Muscle layer of duodenum (tissue), 2 donors: ENCODE results near the gene C1QL1.

Source experiments
- H3K27ac ChIP-seq: one replicate; pipeline ENCODE4 v1.7.0; 2013; ENCODE audit warnings: mild to moderate bottlenecking, low read length
- H3K27me3 ChIP-seq: one replicate; pipeline ENCODE4 v1.7.0; 2013; ENCODE audit warnings: low read depth, mild to moderate bottlenecking, control low read depth, low read length
- H3K36me3 ChIP-seq, 2 donors: one replicate each; pipeline ENCODE4 v1.7.0; 2013; ENCODE audit warnings: low read length in 2 of 2, control low read depth in 1 of 2, mild to moderate bottlenecking in 1 of 2; ENCODE audit not compliant: insufficient read depth in 2 of 2, control insufficient read depth in 1 of 2
- H3K4me1 ChIP-seq, 2 donors: one replicate each; pipeline ENCODE4 v1.7.0; 2013; ENCODE audit warnings: low read length in 2 of 2, mild to moderate bottlenecking in 2 of 2, control low read depth in 1 of 2, moderate library complexity in 1 of 2; ENCODE audit not compliant: insufficient read depth in 2 of 2, control insufficient read depth in 1 of 2
- H3K4me3 ChIP-seq, 2 donors: one replicate each; pipeline ENCODE4 v1.7.0; 2013; ENCODE audit warnings: low read length in 2 of 2, low read depth in 1 of 2, mild to moderate bottlenecking in 1 of 2
- H3K9me3 ChIP-seq, 2 donors: one replicate each; pipeline ENCODE4 v1.7.0; 2013; ENCODE audit warnings: low read length in 2 of 2, control low read depth in 1 of 2, mild to moderate bottlenecking in 1 of 2; ENCODE audit not compliant: control insufficient read depth in 1 of 2
- donor health status: healthy.

The C1QL1 gene

DNA sequence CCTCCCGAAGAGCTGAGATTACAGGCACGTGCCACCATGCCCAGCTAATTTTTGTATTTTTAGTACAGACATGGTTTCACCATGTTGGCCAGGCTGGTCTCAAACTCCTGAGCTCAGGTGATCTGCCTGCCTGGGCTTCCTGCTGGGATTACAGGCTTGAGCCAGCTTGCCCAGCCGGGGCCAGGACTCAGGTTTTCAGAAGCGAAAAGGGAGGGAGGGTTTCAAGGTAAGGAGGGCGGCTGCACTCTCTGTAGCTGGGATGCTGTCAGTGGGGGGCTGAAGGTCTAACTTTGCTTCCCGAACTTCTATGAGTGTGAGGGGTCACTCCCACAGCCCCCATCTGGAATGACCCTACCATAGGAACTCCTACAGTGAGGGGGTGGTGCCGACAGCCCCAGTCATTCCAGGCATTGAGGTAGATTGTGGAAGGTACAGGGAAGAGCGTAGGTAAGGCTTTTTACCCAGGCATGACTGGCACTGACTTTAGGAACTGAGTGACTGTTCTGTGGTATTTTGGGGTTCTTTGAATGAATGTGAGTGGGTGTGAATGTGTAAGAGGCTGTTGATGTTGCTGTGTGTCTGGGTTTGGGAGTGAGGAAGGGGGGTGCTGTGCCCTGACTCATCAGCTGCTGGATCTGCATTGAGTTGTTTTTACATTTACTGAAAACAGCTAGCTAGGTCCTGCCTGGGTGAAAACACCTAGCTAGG lies 3.8 kb upstream of the C1QL1 start:
- H3K36me3 ChIP-seq, result no peaks in the 10 kb centered on the region
- no peak overlapping the region for H3K27ac ChIP-seq
- no peak overlapping the region for H3K4me3 ChIP-seq
- peaks cover 32% of the 10 kb centered on the region for H3K27me3 ChIP-seq
- no peaks in the 10 kb centered on the region for H3K9me3 ChIP-seq
- H3K4me1 ChIP-seq, result peaks cover 4 to 32% of the 10 kb centered on the region in 2 donors

DNA sequence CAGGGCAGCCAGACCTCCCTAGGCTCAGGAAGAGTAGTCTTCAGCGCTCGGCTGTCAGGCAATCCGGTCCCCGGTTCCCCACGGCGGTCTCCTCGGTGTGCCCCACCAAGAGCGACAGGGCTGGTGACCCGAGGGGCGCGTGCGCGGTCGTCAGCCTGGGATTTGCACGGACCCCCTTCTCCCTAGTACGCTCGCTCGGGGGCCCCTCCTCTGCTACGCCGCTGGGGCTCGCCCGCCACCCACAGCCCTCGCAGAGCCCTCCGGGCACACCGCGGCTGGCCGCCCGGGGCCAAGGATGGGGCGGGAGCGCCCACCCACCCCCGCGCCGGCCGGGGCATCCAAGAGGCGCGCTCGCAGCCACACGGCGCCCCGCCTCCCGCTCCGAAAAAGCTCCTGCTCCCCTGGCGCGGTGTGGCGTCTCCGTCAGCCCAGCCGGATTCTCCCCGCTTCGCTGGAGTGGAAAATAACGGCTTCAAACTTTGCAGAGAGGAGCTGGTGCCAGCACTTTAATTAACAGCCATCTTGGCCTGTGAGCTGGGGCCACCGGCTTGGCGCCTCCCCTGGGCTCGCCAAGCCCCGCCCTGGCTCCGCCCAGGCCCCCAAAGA lies 2.1 kb upstream of the C1QL1 start:
- peak overlapping the region; percentile 11 to 59 for H3K4me3 ChIP-seq
- peaks cover 45% of the 10 kb centered on the region for H3K27me3 ChIP-seq
- no peaks in the 10 kb centered on the region for H3K36me3 ChIP-seq
- no peaks in the 10 kb centered on the region for H3K9me3 ChIP-seq
- no peak overlapping the region for H3K27ac ChIP-seq
- H3K4me1 ChIP-seq, result peaks cover 4 to 26% of the 10 kb centered on the region in 2 donors

DNA sequence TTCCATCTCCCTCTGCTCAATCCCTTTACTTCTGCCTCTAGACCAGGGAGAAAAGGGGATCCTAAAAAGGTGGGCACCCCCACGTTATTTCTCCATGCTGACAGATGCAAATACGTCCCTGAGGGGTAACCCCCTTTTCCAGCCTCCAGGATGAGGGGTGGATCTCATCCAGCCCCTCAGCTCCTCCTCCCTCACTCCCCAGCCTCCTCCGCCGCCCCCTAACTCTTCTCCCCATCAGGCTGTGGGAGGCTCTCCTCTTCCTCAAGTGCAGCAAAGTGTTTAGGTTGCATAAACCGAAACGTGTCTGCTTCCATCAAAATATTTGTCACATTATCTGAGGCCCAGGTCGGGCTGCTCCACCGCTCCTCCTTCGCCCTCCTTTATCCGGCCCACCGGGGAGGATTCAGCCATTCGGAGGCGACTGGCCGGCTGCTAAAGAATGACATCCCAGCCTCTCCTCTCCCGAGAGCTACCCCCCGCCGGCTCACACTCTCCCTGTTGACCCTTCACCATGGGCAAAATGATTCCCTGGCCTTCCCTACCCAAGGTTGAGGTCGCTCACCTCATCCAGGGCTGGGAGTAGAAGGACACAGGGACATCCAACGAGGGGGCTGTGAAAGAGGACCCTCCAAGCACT lies 1.2 kb upstream of the C1QL1 start:
- Histone ChIP-seq H3K4me1 (peaks cover 4 to 26% of the 10 kb centered on the region in 2 donors), H3K27me3 (peaks cover 45% of the 10 kb centered on the region), H3K4me3 (peak overlapping the region; percentile 66 to 72), H3K36me3 (no peaks in the 10 kb centered on the region), H3K9me3 (no peaks in the 10 kb centered on the region), H3K27ac (no peak overlapping the region)

DNA sequence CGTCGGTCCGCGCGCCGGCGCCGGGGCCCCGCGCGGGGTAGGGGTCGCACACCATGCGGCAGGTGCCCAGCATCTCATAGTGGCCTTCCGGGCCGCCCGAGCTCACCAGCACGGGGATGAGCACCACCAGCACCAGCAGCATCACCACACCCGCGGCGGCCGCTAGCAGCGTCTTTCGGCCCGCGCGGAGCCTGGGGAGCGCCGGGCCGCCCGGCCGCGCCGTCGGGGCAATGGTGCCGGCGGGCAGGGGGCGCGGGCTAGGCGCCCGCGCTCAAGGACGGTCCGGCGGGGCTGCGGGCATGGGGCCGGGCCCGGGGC lies 237 bp downstream of the C1QL1 start:
- Histone ChIP-seq H3K36me3 (no peaks in the 10 kb centered on the region), H3K27ac (no peak overlapping the region), H3K27me3 (peaks cover 45% of the 10 kb centered on the region), H3K4me3 (no peak overlapping the region), H3K9me3 (no peaks in the 10 kb centered on the region), H3K4me1 (peaks cover 4 to 26% of the 10 kb centered on the region in 2 donors)

DNA sequence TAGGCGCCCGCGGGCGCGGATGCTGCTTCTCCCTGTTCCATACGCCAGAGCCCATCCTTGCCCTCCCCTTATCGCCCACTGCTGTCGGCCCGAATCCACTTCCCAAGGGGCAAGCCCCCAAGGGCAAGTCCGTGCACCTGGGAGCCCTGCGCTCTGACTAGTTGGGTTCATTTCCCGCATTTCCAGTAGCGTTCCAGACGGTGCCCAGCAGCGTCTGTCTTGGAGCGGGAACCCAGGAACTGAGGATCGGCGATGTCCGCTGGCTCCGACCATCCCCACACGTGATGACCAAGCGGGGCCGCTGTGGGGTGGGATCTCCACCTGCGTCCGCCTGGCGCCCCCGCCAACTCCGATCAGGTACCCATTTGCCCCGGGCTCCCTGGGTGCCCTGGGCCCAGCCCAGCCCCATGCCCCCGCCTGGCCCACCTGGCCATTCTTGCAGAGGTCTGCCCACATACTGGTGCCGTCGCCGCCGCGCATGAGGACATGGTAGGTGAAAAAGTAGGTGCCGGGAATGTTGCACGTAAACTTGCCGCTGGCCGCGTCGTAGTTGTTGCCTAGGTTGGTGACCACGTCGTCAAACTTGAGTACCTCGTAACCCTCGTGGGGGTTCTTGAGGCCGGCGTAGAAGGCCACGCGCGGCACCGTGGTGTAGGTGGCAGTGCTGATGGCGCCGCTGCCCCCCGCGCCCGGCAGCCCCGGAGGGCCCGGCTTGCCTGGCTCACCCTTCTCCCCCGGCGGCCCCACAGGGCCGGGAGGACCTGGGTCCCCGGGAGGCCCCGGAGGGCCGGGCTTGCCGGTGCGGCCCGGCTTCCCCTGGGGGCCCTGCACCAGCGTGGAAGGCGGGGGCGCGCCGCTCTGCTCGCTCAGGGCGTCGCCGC lies 837 bp downstream of the C1QL1 start:
- no peaks in the 10 kb centered on the region for H3K9me3 ChIP-seq
- H3K36me3 ChIP-seq, result no peaks in the 10 kb centered on the region
- no peak overlapping the region for H3K27ac ChIP-seq
- H3K4me3 ChIP-seq, result no peak overlapping the region
- H3K27me3 ChIP-seq, result peaks cover 45% of the 10 kb centered on the region
- H3K4me1 ChIP-seq, result peaks cover 4 to 26% of the 10 kb centered on the region in 2 donors

DNA sequence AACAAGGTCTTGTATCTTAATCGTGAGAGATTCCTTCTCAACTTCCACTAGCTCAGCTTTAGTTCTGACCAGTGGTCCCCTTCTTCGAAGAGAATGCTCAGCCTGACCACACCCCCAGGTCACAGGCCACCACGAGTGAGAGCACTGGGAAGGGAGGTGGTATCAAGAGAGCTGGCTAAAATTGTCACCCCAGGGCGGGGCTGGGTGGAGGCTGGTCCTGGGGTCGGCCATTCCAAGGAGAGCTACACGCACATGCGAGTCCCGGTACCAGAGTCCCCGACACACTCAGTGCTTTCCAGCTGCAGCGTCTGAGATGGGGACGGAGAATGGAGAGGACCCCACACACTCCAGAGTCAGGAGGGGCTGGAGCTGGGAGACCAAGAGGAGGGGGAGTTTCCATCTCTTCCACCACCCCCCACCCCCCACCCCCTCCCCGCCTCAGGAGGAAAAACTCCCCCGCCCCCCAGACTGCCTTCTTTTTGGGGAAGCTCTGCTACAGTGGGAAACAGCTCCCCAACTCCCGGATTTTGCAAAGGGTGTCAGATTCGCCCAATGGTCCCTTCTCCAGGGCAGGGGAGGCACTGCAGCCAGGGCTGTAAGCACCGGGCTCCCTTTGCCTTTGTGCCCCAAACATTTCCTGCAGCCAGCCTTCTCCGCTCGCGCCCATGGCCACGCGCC lies 1.6 kb downstream of the C1QL1 start:
- Histone ChIP-seq H3K27me3 (peaks cover 41% of the 10 kb centered on the region), H3K36me3 (no peaks in the 10 kb centered on the region), H3K4me1 (peaks cover 4 to 26% of the 10 kb centered on the region in 2 donors), H3K9me3 (no peaks in the 10 kb centered on the region), H3K27ac (no peak overlapping the region), H3K4me3 (no peak overlapping the region)

DNA sequence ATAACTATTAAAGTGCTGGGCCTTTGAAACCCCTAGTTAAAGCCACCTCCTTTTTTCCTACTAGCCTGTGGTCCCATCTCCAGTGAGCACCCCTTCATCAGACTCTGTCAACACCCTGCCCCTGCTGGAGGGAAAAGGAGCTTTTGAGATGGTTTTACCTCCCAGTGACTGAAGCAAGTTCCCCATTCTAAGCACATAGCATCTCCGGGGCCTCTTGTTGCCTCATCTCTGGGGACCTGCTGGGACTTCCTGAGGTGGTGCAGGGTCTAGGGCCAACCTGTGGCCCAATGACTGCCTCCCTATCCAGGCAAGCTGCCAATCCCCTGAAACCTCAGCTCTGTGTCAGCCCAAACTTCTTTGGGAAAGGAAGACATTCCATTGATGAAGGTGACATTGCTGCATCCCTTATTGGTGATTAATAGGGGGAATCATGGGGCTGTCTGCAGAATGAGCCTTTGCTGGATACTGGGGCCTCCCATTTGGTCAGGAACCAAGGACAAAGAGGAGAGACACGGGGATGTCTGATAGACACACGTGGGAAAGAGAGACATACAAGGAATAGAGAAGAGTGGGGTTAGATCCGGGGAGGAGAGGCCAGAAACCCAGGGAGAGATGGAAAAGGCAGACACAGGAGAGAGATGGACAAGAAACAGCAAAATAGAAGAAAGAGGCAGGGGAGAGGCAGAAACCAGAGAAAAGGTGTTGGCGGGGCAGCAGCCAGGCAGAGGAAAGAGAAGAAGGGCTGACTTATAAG lies 2.4 kb downstream of the C1QL1 start:
- no peak overlapping the region for H3K27ac ChIP-seq
- H3K4me3 ChIP-seq, result no peak overlapping the region
- H3K4me1 ChIP-seq, result peaks cover 4 to 26% of the 10 kb centered on the region in 2 donors
- H3K9me3 ChIP-seq, result no peaks in the 10 kb centered on the region
- H3K27me3 ChIP-seq, result peaks cover 39% of the 10 kb centered on the region
- H3K36me3 ChIP-seq, result no peaks in the 10 kb centered on the region

DNA sequence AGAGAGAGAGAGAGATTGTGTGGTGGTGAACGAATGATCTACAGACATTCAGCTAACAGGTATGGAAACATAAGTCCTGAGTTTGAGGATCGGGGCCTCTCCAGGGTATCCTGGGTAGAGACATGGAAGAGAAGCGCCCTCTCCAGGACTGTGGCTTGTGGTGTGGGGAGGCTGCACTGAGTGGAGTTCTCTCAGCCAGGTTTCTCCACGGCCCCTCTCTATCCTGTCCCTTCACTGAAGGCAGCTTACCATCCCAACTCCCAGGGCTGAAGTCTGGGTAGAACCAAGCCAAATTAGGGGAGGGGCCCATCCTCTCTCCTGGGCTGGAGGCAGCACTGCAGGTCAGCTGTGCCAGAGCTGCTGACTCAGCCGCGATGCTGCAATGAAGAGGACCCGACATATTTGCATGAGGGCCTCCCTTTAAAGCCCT lies 6.2 kb downstream of the C1QL1 start:
- Histone ChIP-seq H3K27ac (no peak overlapping the region), H3K27me3 (peaks cover 20% of the 10 kb centered on the region)

DNA sequence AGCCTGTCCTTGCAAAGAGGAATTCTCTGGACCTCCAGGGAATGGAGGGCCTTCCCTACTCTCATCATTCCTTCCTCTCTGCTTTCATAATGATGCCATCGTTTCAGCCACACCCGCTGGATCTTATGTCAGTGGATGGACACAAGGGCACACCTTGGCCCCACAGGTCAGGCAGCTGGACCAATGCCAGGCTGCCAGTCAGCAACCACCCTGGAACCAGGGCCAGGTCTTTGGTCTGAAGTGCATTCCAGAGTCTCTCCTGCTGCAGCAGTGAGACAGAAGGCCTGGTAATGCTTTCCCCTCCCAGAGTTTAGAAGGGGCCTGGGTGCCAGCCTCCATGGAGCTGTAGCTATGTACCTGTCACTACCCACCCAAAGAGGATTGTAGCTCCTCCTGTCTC lies 7.4 kb downstream of the C1QL1 start:
- H3K9me3 ChIP-seq, result no peaks in the 10 kb centered on the region
- no peak overlapping the region for H3K27ac ChIP-seq
- H3K36me3 ChIP-seq, result no peaks in the 10 kb centered on the region
- H3K4me1 ChIP-seq, result peaks cover 0 to 7% of the 10 kb centered on the region in 2 donors
- peaks cover 10% of the 10 kb centered on the region for H3K27me3 ChIP-seq
- H3K4me3 ChIP-seq, result no peak overlapping the region

More for the DNA sequence above, 6.2 kb downstream of the C1QL1 start:
- Histone ChIP-seq H3K36me3 (no peaks in the 10 kb centered on the region), H3K4me1 (peaks cover 0 to 10% of the 10 kb centered on the region in 2 donors), H3K4me3 (no peak overlapping the region), H3K9me3 (no peaks in the 10 kb centered on the region)

DNA sequence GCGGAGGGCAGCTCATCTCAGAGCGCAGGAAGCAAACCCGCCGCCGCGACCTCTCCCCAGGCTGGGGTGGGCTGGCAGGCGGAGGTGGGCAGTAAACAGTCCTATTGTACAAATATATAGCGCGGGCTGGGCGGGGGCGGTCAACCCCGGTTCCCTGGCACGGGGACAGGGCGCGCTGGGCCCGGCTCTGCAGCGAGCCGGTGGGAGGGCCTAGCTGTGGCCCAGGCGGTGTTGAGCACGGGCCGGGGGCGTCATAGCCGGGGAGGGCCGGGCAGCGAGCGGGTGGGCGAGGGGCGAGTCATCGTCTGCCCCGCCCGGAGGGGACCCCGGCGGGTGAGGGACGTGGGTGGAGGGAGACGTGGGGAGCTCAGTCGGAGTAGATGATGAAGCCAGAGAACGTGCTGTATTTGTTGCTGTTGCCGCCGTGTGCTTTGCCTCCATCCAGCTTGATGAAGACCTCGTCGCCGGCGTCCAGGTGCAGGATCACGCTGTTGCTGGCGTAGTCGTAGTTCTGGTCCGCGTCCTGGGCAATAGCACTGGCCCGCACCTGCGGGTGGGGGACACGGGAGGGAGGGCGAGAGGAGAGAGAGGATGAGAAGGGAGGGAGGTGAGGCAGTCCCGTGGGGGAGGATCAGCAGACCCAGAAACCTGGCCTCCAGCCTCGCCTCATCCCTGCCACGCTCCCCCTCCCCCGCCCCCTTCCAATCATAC lies 8.1 kb downstream of the C1QL1 start:
- Histone ChIP-seq H3K4me3 (no peak overlapping the region), H3K27me3 (peaks cover 7% of the 10 kb centered on the region), H3K9me3 (no peaks in the 10 kb centered on the region), H3K27ac (no peak overlapping the region), H3K4me1 (peaks cover 0 to 7% of the 10 kb centered on the region in 2 donors), H3K36me3 (no peaks in the 10 kb centered on the region)
